Neural progenitor cell (in vitro differentiated cells): ENCODE data around the gene KAZN.

Source experiments
- EZH2 ChIP-seq: fragments of 200-600 bp; sonication (generic); IDR thresholded peaks from 2 replicates; pipeline ENCODE4 v1.6.1; 2017; ENCODE audit warnings: antibody characterized with exemption, mild to moderate bottlenecking, moderate library complexity
- EZH2phosphoT487 ChIP-seq: fragments of 200-600 bp; sonication (generic); IDR thresholded peaks from 2 replicates; pipeline ENCODE4 v1.6.1; 2017; ENCODE audit warnings: antibody characterized with exemption
- TF ChIP-seq, protein P1 (sequence below): fragments of 200-600 bp; sonication (generic); IDR thresholded peaks from 2 replicates; pipeline ENCODE4 v1.5.1; 2017; ENCODE audit warnings: antibody characterized with exemption, mild to moderate bottlenecking

DNA sequence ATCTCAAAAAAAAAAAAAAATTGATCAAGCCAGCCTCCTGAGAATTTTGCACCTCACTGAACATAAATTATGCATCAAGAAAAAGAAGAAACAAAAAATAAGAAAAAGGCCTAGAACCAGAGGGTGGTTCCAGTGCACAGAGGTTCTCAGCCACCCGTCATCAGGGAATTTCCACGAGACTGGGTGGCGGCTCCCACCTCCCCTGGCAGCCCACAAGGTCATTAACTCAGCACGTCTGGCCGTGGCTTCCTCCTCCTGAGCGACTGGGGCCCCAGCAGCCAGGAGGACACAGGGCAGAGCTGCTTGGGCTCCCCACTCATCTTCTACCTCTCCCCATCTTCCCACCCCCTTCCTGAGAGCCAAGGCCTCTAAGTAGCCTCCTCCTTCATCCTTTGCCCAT is 539.3 kb downstream of the KAZN start:
- TF ChIP-seq, protein P1, sequence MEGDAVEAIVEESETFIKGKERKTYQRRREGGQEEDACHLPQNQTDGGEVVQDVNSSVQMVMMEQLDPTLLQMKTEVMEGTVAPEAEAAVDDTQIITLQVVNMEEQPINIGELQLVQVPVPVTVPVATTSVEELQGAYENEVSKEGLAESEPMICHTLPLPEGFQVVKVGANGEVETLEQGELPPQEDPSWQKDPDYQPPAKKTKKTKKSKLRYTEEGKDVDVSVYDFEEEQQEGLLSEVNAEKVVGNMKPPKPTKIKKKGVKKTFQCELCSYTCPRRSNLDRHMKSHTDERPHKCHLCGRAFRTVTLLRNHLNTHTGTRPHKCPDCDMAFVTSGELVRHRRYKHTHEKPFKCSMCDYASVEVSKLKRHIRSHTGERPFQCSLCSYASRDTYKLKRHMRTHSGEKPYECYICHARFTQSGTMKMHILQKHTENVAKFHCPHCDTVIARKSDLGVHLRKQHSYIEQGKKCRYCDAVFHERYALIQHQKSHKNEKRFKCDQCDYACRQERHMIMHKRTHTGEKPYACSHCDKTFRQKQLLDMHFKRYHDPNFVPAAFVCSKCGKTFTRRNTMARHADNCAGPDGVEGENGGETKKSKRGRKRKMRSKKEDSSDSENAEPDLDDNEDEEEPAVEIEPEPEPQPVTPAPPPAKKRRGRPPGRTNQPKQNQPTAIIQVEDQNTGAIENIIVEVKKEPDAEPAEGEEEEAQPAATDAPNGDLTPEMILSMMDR = no peak
- TF ChIP-seq EZH2phosphoT487 (no peak), EZH2 (no peak)
